NCI-H460 (cell line): Measurements from ENCODE around the gene APMAP. TPM values are rescaled to one million over a fixed set of nuclear protein-coding genes. Genes with fewer than 3 reads are reported as not detected.

ENCODE experiments used
- DNase-seq: peaks from one replicate; pipeline ENCODE4 v3.0.0-alpha.2; 2016; ENCODE audit warnings: low read depth; ENCODE audit errors: extremely low read depth
- total RNA-seq: library from RNA; depleted of rRNA; stranded (reverse); fragments of >200 nt; shearing (Covaris generic); gene quantifications from 2 replicates; pipeline ENCODE4 v1.2.3, GENCODE V29; 2014

The APMAP gene
- total RNA-seq, 1 experiment from 2014 or later = 121 TPM

GRCh38 chr20:25025091-25025861, 32.7 kb upstream of the APMAP start:
- no peak for DNase-seq

GRCh38 chr20:25024171-25024570, 31.6 kb upstream of the APMAP start:
- DNase-seq = no peak

DNA sequence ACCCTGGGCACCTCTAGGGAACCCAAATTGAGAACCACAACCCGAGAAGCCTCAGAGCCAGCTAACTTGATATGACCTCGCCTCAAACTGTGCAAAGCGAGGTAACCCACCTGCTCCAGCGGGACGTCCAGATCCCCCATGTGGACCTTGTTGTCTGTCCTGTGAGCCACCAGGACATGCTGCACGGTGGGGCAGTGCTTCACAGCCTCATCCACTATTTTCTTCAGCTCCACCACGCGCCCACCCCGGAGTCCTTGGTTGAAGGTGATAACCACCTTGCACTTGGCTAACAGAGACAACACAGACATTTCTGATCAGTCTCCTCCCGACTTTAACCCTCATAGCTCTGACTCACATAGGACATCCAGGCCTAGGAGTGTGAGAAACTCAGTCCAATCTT, 30.8 kb upstream of the APMAP start:
- DNase-seq = no peak

DNA sequence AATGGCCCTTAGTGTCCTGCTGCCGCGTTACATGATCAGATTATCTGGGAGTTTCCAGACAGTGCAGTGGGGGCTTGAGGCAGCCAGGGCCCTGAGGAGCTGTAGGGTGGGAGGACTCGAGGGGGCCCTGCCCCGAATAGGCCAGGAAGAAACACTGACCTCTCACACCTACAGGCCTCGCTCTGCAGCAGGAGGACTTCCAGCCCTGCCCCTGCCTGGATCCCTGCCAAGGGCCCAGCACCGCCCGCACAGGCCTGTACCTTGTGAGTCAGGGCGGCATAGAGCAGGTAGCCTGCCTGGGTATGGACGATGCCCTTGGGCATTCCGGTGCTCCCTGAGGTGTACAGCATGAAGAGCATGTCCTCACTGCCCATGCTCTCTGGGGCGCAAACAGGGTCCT, 30.1 kb upstream of the APMAP start:
- DNase-seq = no peak

DNA sequence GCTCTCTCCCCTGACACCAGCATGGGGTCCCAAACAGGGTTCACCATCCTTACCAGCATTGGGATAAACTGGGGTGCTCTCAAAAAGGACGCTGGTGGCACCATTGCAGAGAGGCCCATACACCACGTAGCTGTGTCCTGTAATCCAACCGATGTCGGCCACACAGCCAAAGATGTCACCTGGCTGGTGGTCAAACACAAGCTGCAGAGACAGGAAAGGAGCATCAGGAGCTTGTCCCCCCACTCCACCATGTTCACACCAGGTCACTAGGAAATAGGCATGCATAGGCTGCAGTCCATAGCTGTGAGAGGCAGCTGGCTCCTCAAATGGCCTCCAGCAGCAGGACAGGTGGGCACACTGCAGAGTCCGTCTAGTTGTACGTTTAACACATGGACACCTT, 28.8 kb upstream of the APMAP start:
- DNase-seq = no peak

DNA sequence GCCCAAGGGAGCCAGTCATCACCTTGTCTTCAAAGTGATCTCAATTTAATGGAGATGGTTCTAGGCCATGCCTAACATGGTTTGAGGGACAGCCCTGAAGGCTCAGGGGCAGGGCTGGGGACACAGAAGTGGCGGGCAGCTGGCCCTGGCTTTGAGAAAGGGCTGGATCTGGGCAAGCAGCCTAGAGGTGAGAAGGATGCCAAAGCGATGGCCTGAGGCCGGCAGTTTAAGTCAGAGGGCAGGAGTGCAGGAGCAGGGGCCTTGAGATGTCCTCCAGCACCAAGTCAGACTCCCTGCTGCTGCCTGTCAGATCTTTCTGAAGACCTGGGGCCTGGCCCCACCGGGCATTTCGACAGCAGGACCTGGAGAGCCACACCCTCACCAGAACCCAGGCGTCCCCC, 28.4 kb upstream of the APMAP start:
- no peak for DNase-seq

- no peak for DNase-seq
Observed at GRCh38 chr20:25020345-25020744, 27.8 kb upstream of the APMAP start.

GRCh38 chr20:25019381-25020155, 27.0 kb upstream of the APMAP start:
- no peak for DNase-seq

DNA sequence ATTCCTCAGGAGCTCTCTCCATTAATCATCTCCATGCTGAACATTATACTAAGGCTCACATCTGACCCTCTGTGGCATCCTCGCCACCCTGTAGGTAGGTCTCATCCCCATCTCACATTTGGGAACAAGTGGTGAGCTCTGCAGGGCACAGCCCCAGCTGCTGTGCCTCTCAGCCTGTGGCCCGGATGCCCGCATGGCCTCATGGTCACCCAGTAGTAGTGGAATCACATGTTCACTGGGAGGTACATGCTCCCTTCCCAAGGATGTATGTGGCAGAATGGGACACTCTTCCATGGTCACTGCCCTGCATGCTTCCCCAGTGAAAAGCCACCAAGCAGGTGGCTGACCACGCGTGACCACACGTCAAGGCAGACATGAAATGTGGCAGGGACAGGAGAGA, 26.3 kb upstream of the APMAP start:
- no peak for DNase-seq

- DNase-seq = no peak
Observed at GRCh38 chr20:25018425-25018824, 25.9 kb upstream of the APMAP start.

DNA sequence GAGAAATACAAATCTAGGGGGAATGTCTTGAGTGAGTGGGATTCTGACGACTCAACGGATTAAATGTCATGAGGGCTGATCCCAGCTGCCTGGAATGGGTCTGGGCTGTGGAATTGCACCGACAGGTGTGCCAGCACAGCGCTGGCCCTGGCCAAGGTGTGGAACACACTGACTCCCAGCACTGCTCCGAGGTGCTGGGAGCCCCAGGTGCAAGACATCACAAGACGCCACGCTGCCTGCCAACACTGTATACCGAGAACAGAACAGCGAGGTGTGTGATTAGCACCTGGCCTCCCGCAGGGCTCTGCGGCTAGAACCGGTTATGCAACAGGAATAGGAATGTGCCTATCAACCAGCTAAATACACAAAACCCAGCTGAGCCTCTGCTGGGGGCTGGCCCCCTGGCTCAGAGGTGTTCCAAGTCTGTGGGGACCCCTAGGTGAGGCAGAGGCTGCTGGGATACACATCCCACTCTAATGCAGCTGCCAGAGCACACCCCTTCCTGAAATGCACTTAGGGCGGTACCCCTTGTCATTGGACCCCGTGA, 24.8 kb upstream of the APMAP start:
- DNase-seq = no peak

- DNase-seq = no peak
Observed at GRCh38 chr20:25016471-25016870, 23.9 kb upstream of the APMAP start.

- DNase-seq = no peak
Observed at GRCh38 chr20:25015986-25016385, 23.4 kb upstream of the APMAP start.

DNA sequence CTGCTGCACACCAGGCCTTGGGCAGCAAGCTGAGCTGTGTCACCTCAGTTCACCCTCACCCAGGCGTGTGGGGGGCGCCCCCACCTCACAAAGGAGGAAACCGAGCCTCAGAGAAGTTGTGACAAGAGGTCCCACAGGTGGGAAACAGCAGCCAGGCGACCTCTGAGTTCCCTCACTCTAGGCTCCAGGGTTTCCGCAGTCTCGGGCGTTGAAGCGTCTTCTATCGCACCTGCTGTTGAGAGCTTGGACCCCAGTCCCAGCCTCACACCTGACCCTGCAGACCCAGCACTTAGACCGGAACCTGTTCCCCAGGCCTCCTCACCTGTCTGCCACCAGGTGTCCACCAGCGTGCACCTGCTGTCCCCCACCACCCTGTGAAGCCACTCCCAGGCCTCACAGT, 22.3 kb upstream of the APMAP start:
- no peak for DNase-seq

- DNase-seq = no peak
Observed at GRCh38 chr20:25013478-25014380, 21.2 kb upstream of the APMAP start.

DNA sequence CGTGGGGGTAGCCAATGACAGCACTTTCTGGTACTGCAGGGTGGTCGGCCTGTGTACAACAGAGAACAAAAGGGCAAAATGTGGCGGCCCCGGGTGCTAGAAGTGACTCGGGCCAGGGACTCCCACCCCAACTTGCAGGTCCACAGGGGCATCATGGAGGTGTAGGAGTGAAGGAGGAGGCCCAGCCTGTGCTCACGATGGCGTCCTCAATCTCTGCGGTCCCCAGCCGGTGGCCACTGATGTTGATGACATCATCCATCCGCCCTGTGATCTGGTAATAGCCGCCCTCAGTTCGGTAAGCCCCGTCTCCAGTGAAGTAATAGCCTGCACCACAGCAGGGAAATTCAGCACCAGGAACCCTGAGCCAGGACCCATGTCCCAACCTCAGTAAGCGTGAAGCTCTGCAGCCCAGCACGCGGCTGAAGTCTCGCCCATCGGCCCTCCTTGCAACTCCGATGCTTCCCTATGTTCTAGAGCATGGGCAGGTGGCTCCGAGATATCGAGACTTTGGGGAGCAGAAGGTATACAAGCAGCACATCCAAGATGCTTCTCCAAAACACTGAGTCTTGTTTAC, 20.2 kb upstream of the APMAP start:
- no peak for DNase-seq

GRCh38 chr20:25011831-25012241, 19.3 kb upstream of the APMAP start:
- no peak for DNase-seq

- DNase-seq = no peak
Observed at GRCh38 chr20:25011261-25011660, 18.7 kb upstream of the APMAP start.

- no peak for DNase-seq
Observed at GRCh38 chr20:25009218-25010145, 16.9 kb upstream of the APMAP start.
